ENCODE data around the gene PSMA8. TPM values are rescaled to one million over a fixed set of nuclear protein-coding genes. Genes with fewer than 3 reads are reported as not detected.
"Not testable (repeated sequence)": the region's sequence is repeated elsewhere in the genome, so short reads cannot be mapped to it uniquely, and the experiment has no call there.

Gene PSMA8
- total and polyA plus RNA-seq, 2 of the 8 experiments (the other 6 are each of a cell fraction or from before 2014, with no cell fraction given), result not detected

DNA sequence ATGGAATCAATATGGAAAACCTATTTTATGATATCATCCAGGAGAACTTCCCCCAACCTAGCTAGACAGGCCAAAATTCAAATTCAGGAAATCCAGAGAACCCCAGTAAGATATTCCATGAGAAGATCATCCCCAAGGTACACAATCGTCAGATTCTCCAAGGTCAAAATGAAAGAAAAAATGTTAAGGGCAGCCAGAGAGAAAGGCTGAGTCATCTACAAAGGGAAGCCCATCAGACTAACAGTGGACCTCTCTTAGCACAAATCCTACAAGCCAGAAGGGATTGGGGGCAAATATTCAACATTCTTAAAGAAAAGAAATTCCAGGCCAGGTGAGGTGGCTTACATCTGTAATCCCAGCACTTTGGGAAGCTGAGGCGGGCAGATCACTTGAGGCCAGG is 11.7 kb upstream of the PSMA8 start:
- H2BK15ac ChIP-seq (ENCODE audit: low read length); POLR2A ChIA-PET (ENCODE audit: partially characterized antibody); H3K4me3 ChIP-seq (ENCODE audit: extremely low read depth in 1 of 4, insufficient read depth in 2 of 4, low read depth in 3 of 4, low read length in 4 of 4); H2BK12ac ChIP-seq (ENCODE audit: low read depth, low read length); H3K27ac ChIP-seq (ENCODE audit: low read depth, low read length); H3K27me3 ChIP-seq (replicated peaks in 1 of 4; ENCODE audit: control insufficient read depth in 3 of 4, extremely low read depth in 1 of 4, insufficient read depth in 3 of 4, low read length in 3 of 4); H4K91ac ChIP-seq (replicated peaks; ENCODE audit: insufficient read length, low read length); H3K18ac ChIP-seq (ENCODE audit: extremely low read depth, low read length); H2AFZ ChIP-seq (ENCODE audit: low read length); H3K56ac ChIP-seq (replicated peaks; ENCODE audit: insufficient read length, low read depth, low read length); FAIRE-seq; H3K23ac ChIP-seq (ENCODE audit: insufficient read length); H2AK5ac ChIP-seq (ENCODE audit: low read depth, low read length); H2BK120ac ChIP-seq (replicated peaks; ENCODE audit: low read depth, low read length); H3K9ac ChIP-seq (replicated peaks in 1 of 4; ENCODE audit: extremely low read depth in 1 of 4, low read depth in 3 of 4, low read length in 3 of 4); H3K79me1 ChIP-seq (ENCODE audit: low read depth, low read length); H2BK5ac ChIP-seq (ENCODE audit: low read depth, low read length); H3K14ac ChIP-seq (ENCODE audit: insufficient read length); H3K79me2 ChIP-seq (ENCODE audit: control insufficient read depth in 1 of 2, insufficient read depth in 2 of 2, low read length in 2 of 2); H4K5ac ChIP-seq (ENCODE audit: insufficient read length, low read depth, low read length); H2BK20ac ChIP-seq (ENCODE audit: low read length); H3K36me3 ChIP-seq (ENCODE audit: control insufficient read depth in 2 of 4, insufficient read depth in 4 of 4, low read length in 3 of 4); H3K23me2 ChIP-seq (ENCODE audit: low read depth, low read length); H3K4me1 ChIP-seq (replicated peaks in 1 of 4; ENCODE audit: control insufficient read depth in 3 of 4, insufficient read depth in 4 of 4, low read length in 3 of 4); H4K8ac ChIP-seq (ENCODE audit: extremely low read depth, insufficient read depth, low read length); H4K20me1 ChIP-seq (replicated peaks in 1 of 2; ENCODE audit: control insufficient read depth in 1 of 2, insufficient read depth in 2 of 2, low read length in 2 of 2); H3K9me3 ChIP-seq (ENCODE audit: insufficient read depth in 2 of 2, low read depth in 1 of 2, low read length in 1 of 2); DNase-seq (ENCODE audit: low read depth in 1 of 2, low spot score in 2 of 2); H3K4me2 ChIP-seq (ENCODE audit: insufficient read depth in 1 of 2, low read depth in 2 of 2, low read length in 2 of 2); H3K4ac ChIP-seq (replicated peaks; ENCODE audit: insufficient read length, low read depth, low read length); CTCF ChIA-PET (ENCODE audit: partially characterized antibody): not testable (repeated sequence)
- 92% methylated on average over 2 of the region's 2 CpGs; no CpG with 5 or more reads in 1 of the 2 experiments for WGBS, 2 experiments (ENCODE audit: extremely low coverage in 1 of 2, insufficient coverage in 1 of 2, insufficient read length in 1 of 2, insufficient replicate concordance in 2 of 2, low coverage in 1 of 2, low lambda C conversion rate in 2 of 2, missing lambda C conversion rate in 1 of 2)

Measured in H1 (cell line).